PFSK-1 (cell line): Measurements from ENCODE around the gene MOGAT3.

Source experiments
- FOXP2 ChIP-seq: optimal IDR thresholded peaks from 2 replicates; pipeline ENCODE3; 2011; ENCODE audit warnings: borderline replicate concordance, control low read depth, inconsistent platforms; ENCODE audit not compliant: insufficient read depth; ENCODE audit errors: extremely low read length, extremely low read depth
- POLR2AphosphoS5 ChIP-seq: IDR thresholded peaks from 2 replicates; pipeline ENCODE4 v1.6.1; 2012; ENCODE audit warnings: low read depth, mild to moderate bottlenecking, control low read depth, low read length, moderate library complexity
- SIN3A ChIP-seq: IDR thresholded peaks from 2 replicates; pipeline ENCODE4 v1.6.1; 2012; ENCODE audit warnings: mild to moderate bottlenecking, low read length, moderate library complexity, borderline replicate concordance; ENCODE audit not compliant: insufficient read depth
- TAF1 ChIP-seq: IDR thresholded peaks from 2 replicates; pipeline ENCODE4 v1.6.1; 2012; ENCODE audit warnings: low read length, control low read depth, borderline replicate concordance; ENCODE audit not compliant: insufficient read depth
- TF ChIP-seq, protein P1 (sequence below), 2 experiments: IDR thresholded peaks; 2 replicates each; pipeline versions ENCODE4 v1.6.1 to v1.8.0; 2011 to 2012; ENCODE audit warnings: low read depth in 2 of 2, low read length in 2 of 2, control low read depth in 1 of 2, inconsistent platforms in 1 of 2, mild to moderate bottlenecking in 1 of 2, moderate library complexity in 1 of 2; ENCODE audit not compliant: insufficient read depth in 1 of 2

MOGAT3 gene

DNA sequence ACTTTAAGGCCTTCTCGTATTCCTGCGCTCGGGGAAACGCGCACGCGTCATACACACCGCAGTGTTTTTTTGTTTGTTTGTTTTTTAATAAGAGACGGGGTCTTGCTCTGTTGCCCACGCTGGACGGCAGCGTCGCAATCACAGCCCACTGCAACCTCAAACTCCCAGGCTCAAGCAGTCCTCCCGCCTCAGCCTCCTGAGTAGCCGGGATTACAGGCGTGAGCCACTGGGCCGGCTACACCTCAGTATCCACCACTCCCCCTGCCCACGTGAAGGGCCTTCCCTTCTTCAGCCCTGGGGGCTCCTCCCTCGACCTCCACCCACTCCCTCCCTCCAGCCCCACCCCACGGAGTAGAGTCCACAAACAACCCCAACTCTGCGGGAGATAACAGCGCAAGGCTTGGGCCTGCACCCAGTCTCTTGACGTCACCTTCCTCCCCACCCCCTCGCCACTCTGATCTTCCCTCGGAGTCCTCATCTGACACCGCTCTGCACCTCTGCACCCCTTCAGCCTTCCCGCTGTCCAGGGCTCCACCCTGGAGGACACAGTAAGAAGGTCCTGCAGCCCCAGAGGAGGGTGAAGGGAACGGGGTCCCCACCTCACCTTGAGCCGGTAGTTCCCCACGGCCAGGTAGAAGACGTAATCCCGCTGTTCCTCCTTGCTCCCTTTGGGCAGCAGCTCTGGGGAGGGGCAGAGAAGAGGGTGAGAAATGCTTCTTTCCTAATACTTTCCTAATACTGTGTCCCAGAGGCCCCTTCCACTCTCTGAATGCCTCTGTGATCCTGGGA, 39.6 kb upstream of the MOGAT3 start:
- TF ChIP-seq SIN3A (no peak), TAF1 (no peak)

DNA sequence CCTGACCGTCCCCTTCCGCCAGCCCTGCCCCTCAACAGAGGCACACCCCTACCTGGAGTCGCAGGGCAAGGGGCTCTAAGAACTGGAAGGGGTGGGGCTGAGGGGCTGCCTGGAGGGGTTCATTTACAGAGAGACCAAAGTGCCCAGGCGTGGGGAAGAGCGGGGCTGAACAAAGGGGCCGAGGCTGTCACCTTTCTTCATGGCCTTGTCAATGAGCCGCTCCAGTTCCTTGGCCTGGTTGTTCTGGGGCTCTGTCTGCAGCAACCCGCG, 39.0 kb upstream of the MOGAT3 start:
- TF ChIP-seq POLR2AphosphoS5 (no peak), SIN3A (no peak), TAF1 (no peak), FOXP2 (no peak)
- TF ChIP-seq, protein P1, sequence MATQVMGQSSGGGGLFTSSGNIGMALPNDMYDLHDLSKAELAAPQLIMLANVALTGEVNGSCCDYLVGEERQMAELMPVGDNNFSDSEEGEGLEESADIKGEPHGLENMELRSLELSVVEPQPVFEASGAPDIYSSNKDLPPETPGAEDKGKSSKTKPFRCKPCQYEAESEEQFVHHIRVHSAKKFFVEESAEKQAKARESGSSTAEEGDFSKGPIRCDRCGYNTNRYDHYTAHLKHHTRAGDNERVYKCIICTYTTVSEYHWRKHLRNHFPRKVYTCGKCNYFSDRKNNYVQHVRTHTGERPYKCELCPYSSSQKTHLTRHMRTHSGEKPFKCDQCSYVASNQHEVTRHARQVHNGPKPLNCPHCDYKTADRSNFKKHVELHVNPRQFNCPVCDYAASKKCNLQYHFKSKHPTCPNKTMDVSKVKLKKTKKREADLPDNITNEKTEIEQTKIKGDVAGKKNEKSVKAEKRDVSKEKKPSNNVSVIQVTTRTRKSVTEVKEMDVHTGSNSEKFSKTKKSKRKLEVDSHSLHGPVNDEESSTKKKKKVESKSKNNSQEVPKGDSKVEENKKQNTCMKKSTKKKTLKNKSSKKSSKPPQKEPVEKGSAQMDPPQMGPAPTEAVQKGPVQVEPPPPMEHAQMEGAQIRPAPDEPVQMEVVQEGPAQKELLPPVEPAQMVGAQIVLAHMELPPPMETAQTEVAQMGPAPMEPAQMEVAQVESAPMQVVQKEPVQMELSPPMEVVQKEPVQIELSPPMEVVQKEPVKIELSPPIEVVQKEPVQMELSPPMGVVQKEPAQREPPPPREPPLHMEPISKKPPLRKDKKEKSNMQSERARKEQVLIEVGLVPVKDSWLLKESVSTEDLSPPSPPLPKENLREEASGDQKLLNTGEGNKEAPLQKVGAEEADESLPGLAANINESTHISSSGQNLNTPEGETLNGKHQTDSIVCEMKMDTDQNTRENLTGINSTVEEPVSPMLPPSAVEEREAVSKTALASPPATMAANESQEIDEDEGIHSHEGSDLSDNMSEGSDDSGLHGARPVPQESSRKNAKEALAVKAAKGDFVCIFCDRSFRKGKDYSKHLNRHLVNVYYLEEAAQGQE (IDR thresholded peaks at IDR 0.05; ENCODE audit: insufficient read depth in 1 of 2, low read depth in 2 of 2, low read length in 2 of 2): no peak

DNA sequence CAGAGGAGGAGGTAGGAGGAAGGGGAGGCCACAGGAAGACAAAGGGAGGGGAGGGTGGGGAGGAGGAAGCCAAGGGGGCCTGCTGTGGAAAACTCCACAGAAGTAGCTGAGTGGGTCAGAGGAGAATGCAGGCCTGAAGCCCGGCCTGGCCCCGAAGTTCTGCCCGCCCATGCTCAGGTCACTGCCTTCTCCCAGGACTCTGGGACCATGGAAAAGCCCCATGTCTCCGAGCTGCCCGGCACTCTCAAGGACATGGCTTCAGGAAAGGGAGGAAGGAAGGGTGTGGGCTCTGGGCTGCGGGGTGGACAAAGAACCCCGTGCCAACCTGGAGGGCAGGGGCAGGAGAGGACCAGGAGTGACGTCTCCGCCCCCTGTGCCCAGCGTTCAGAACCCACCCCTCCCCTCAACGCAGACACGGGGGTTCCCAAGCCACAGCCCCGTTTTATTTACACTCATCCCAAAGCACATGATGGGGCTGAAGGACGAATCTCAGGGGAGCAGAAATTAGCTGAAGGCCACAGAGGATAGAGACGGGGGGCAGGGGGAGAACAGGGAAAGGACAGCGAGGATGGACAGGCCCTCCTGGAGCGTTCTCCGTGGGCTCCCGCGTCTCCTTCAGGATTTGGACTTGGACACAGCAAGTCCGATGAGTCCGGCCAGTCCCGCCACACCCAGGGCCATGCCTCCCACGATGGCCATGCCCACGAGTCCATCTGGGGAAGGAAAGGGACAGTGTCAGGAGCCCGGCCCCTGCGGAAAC, 38.5 kb upstream of the MOGAT3 start:
- TF ChIP-seq SIN3A: no peak
- TF ChIP-seq, protein P1 (IDR thresholded peaks at IDR 0.05; ENCODE audit: insufficient read depth in 1 of 2, low read depth in 2 of 2, low read length in 2 of 2): no peak

DNA sequence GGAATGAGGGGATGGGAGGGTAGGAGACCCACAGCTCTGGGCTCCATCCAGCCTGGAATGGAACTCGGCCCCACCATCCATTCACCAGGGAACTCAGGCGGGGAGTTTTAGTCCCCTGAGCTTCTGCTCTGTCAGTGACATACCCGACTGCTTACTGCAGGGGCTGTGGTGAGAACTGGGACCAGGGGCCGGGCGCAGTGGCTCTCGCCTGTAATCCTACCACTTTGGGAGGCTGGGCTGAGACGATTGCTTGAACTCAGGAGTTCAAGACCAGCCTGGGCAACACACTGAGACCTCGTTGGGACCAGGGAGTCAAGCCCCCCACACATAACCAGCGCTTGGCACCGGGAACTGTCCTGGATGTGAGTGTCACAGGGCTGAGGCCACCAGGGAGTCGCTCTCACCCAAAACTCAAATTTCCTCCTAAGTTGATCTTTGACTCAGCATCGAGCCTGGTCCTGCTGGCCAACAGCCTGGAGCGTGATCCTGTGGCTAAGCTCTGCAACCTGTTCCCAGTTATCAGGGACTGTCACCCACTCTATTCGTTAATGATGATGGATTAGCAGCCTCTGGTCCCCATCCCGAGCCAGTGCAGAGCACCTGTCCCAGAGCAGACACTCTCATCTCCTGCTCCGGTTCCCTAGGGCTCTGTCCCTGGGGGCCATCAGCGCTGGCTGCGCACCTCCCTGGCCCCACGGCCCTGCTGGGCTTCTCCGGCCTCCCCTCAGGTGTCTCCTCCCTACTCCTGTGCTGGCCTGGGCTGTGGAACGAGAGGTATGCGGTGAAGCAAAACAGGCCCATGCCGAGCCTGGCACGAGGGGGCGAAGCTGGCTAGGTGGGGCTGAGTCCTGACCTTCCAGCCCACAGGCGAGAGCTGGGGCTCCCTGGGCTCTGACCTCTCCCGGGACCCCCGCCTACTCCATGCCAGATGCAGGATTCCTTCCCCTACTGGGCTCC, 37.7 kb upstream of the MOGAT3 start:
- TF ChIP-seq, protein P1 (IDR thresholded peaks at IDR 0.05; ENCODE audit: insufficient read depth in 1 of 2, low read depth in 2 of 2, low read length in 2 of 2): no peak
- no peak for TF ChIP-seq SIN3A
- TF ChIP-seq POLR2AphosphoS5: no peak
- no peak for TF ChIP-seq FOXP2
- TF ChIP-seq TAF1: no peak

DNA sequence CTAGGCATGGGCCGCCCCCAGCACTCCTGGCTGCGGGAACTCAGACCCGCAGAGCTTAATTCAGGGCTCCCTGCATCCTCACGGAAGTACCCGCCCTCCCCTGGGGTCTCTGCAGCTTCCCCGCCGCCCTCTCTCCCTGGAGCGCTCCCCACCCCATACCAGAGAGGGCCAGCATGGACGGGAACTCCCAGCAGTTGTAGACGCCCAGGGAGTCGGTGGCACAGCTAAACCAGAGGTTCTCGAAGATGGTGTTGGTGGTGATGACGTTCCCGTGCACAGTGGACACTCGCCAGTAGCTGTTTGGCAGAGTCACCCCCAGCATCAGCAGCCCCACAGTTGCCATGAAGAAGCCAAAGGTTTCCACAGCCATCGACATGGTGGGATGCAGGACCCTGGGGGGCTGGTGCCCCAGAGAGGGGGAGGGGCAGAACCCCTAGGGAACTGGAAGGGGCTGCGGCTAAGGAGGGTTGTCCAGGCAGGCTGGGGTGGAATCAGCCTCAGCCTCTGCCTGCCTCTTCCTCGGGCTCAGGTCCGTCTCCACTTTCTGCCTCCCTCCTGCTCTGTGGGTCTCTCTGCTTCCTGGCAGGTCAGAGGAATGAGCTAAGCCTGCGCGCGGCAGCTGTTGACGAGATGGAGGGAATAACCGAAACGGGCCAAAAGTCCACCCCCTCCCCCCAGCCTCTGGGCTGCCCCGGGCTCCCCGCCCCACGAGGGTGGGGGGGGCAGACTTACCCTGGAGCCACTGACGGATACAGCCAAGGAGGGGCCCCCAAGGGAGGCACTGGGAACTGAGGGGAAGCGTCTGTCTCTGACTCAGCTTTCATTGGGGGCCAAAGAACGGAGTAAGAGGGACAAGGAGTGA, 36.6 kb upstream of the MOGAT3 start, which contains the start of gene CLDN15:
Gene CLDN15, minus strand, starts transcription at position 597 of the 862 bp plus-strand sequence. Its CDS starts 221 bp downstream, at position 376.
- TF ChIP-seq POLR2AphosphoS5 (no peak), TAF1 (no peak), SIN3A (no peak), FOXP2 (no peak)
- TF ChIP-seq, protein P1 (IDR thresholded peaks at IDR 0.05; ENCODE audit: insufficient read depth in 1 of 2, low read depth in 2 of 2, low read length in 2 of 2): no peak
